Measurements from ENCODE around the gene CNIH3.

CNIH3 gene

DNA sequence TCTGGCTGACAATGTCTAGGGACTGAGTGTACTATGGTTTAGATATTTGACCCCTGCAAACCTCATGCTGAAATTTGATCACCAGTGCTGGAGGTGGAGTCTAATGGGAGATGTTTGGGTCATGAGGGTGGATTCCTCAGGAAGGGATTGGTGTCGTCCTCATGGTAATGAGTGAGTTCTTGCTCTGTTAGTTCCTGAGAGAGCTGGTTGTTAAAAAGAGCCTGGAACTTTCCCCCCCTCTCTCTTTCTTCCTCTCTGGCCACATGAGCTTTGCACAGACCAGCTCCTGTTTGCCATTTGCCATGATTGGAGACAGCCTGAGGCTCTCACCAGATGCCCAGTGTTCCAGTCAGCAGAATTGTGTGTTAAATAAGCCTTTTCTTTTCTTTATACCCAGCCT lies 36.6 kb upstream of the CNIH3 start:
- no peaks in the 10 kb centered on the region for H4K20me1 ChIP-seq (ENCODE audit: insufficient read depth, low read length)
- H3K4me3 ChIP-seq (ENCODE audit: low read depth, low read length, poor library complexity, severe bottlenecking): no peak overlapping the region
- TF ChIP-seq EZH2 (IDR thresholded peaks at IDR 0.05; ENCODE audit: borderline replicate concordance, low read length) (no peak), CTCF (IDR thresholded peaks at IDR 0.05; ENCODE audit: low read length) (no peak)
- no peak overlapping the region for H3K27ac ChIP-seq (ENCODE audit: low read depth, low read length, poor library complexity, severe bottlenecking)
- no peaks in the 10 kb centered on the region for H3F3A ChIP-seq (ENCODE audit: insufficient read depth, low read length)
- no peaks in the 10 kb centered on the region for H3K79me2 ChIP-seq (ENCODE audit: insufficient read depth, low read length)
- H3K4me1 ChIP-seq (ENCODE audit: insufficient read depth, low read length, severe bottlenecking): no peaks in the 10 kb centered on the region
- no peaks in the 10 kb centered on the region for H3K27me3 ChIP-seq (ENCODE audit: insufficient read depth, low read length)
- no peaks in the 10 kb centered on the region for H3K9me2 ChIP-seq (ENCODE audit: low read depth, low read length)
- H3K4me2 ChIP-seq (ENCODE audit: low read length): no peak overlapping the region
- 0 out of 2 replicates have a peak, but pooled peaks cover 4% of the 10 kb centered on the region for H3K9me3 ChIP-seq (ENCODE audit: low read length)
- H3K36me3 ChIP-seq (ENCODE audit: insufficient read depth, low read length): no peaks in the 10 kb centered on the region
- no peak overlapping the region for H2AFZ ChIP-seq (ENCODE audit: low read length)
- no peak overlapping the region for H3K9ac ChIP-seq (ENCODE audit: low read length)

DNA sequence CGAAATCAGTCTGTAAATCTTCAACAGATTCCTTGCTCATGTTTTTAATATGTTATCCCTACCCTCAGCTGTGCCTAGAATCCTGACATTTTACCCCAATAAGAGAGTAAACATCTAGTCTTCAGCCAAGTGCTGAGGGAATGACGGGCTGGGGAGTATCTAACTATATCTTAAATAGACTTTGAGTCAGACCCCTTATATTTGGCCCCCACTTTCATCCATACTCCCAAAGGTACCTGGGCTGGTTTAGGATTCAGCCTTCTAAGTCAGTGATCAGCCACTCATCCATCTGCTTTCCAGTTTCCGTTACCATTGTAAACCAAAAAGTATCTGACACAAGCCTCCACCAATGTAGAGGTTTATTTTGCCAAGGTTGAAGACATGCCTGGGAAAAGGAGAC lies 36.1 kb upstream of the CNIH3 start:
- Histone ChIP-seq H3K27me3 (ENCODE audit: insufficient read depth, low read length) (no peaks in the 10 kb centered on the region), H4K20me1 (ENCODE audit: insufficient read depth, low read length) (no peaks in the 10 kb centered on the region), H3K9ac (ENCODE audit: low read length) (no peak overlapping the region), H3F3A (ENCODE audit: insufficient read depth, low read length) (no peaks in the 10 kb centered on the region), H3K27ac (ENCODE audit: low read depth, low read length, poor library complexity, severe bottlenecking) (no peak overlapping the region), H3K9me2 (ENCODE audit: low read depth, low read length) (no peaks in the 10 kb centered on the region), H3K79me2 (ENCODE audit: insufficient read depth, low read length) (no peaks in the 10 kb centered on the region), H3K4me1 (ENCODE audit: insufficient read depth, low read length, severe bottlenecking) (no peaks in the 10 kb centered on the region), H3K4me3 (ENCODE audit: low read depth, low read length, poor library complexity, severe bottlenecking) (no peak overlapping the region), H3K36me3 (ENCODE audit: insufficient read depth, low read length) (no peaks in the 10 kb centered on the region), H2AFZ (ENCODE audit: low read length) (no peak overlapping the region), H3K9me3 (ENCODE audit: low read length) (0 out of 2 replicates have a peak, but pooled peaks cover 4% of the 10 kb centered on the region), H3K4me2 (ENCODE audit: low read length) (no peak overlapping the region)
- TF ChIP-seq EZH2 (IDR thresholded peaks at IDR 0.05; ENCODE audit: borderline replicate concordance, low read length) (no peak), CTCF (IDR thresholded peaks at IDR 0.05; ENCODE audit: low read length) (no peak)

GRCh38 chr1:224582041-224582440 lies 34.1 kb upstream of the CNIH3 start:
- Histone ChIP-seq H3K36me3 (ENCODE audit: insufficient read depth, low read length) (no peaks in the 10 kb centered on the region), H3F3A (ENCODE audit: insufficient read depth, low read length) (no peaks in the 10 kb centered on the region), H2AFZ (ENCODE audit: low read length) (no peak overlapping the region), H3K4me2 (ENCODE audit: low read length) (no peak overlapping the region), H3K9me2 (ENCODE audit: low read depth, low read length) (no peaks in the 10 kb centered on the region), H3K4me1 (ENCODE audit: insufficient read depth, low read length, severe bottlenecking) (no peaks in the 10 kb centered on the region), H3K9ac (ENCODE audit: low read length) (no peak overlapping the region), H3K27me3 (ENCODE audit: insufficient read depth, low read length) (no peaks in the 10 kb centered on the region), H3K9me3 (ENCODE audit: low read length) (0 out of 2 replicates have a peak, but pooled peaks cover 4% of the 10 kb centered on the region), H4K20me1 (ENCODE audit: insufficient read depth, low read length) (no peaks in the 10 kb centered on the region), H3K79me2 (ENCODE audit: insufficient read depth, low read length) (no peaks in the 10 kb centered on the region), H3K4me3 (ENCODE audit: low read depth, low read length, poor library complexity, severe bottlenecking) (no peak overlapping the region), H3K27ac (ENCODE audit: low read depth, low read length, poor library complexity, severe bottlenecking) (no peak overlapping the region)
- TF ChIP-seq EZH2 (IDR thresholded peaks at IDR 0.05; ENCODE audit: borderline replicate concordance, low read length): no peak
- TF ChIP-seq CTCF (IDR thresholded peaks at IDR 0.05; ENCODE audit: low read length): no peak

Measured in OCI-LY1 (cell line).